Adrenal gland (tissue), 5 donors: ENCODE measurements around the gene BRD8.

Experiments used
- POLR2A ChIP-seq, 2 donors: fragments of 450-650 bp; IDR thresholded peaks; one replicate each; pipeline ENCODE4 v1.6.1; 2017; ENCODE audit warnings: antibody characterized with exemption in 2 of 2, mild to moderate bottlenecking in 2 of 2, moderate library complexity in 1 of 2
- TF ChIP-seq, protein P1 (sequence below), 6 experiments: fragments of 450-650 bp in 4 of 6; fragments of 200-600 bp in 2 of 6; sonication (generic) in 1 of 6; IDR thresholded peaks; 1 replicate in 5 of 6; 2 replicates in 1 of 6; pipeline versions ENCODE4 v1.5.1 to v1.8.0; 2016 to 2021; ENCODE audit warnings: antibody characterized with exemption in 6 of 6, mild to moderate bottlenecking in 2 of 6, moderate library complexity in 1 of 6
- donor health status: DM: no; HTN: no; CAD: no.

DNA sequence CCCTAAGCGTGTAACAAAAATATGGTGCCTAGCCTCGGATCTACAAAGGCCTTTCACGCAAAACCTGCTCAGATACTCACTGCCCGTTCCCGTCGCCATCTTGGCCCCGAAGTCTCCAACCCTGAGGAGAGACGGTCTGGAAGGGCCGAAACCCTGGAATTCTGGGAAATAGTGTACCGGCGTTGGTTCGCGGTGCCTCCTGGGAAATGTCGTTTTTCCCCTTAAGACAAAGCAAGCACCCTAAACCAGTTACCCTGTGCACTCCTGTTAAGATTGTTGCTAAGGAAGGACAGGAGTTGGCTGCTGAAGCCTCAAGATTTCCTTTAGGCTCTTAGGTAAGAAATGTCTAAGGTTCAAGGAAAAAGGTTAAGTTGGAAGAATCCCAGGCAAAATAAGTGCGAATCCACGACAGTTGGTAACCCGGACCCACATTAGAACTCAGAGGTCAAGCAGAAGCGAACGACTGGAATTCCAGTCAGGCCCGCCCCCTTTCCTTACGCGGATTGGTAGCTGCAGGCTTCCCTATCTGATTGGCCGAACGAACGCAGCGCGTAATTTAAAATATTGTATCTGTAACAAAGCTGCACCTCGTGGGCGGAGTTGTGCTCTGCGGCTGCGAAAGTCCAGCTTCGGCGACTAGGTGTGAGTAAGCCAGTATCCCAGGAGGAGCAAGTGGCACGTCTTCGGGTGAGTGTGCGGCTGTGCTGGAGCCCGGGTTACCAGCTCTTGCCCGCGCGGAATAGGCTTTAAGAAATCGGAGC, at the start of gene BRD8, which contains the start of gene KIF20A:
- TF ChIP-seq, protein P1, sequence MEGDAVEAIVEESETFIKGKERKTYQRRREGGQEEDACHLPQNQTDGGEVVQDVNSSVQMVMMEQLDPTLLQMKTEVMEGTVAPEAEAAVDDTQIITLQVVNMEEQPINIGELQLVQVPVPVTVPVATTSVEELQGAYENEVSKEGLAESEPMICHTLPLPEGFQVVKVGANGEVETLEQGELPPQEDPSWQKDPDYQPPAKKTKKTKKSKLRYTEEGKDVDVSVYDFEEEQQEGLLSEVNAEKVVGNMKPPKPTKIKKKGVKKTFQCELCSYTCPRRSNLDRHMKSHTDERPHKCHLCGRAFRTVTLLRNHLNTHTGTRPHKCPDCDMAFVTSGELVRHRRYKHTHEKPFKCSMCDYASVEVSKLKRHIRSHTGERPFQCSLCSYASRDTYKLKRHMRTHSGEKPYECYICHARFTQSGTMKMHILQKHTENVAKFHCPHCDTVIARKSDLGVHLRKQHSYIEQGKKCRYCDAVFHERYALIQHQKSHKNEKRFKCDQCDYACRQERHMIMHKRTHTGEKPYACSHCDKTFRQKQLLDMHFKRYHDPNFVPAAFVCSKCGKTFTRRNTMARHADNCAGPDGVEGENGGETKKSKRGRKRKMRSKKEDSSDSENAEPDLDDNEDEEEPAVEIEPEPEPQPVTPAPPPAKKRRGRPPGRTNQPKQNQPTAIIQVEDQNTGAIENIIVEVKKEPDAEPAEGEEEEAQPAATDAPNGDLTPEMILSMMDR (IDR thresholded peaks at IDR 0.05), result no peak
- peak in 1 of 2 donors; percentile 51 for TF ChIP-seq POLR2A (IDR thresholded peaks at IDR 0.05)
